ENCODE results near the gene RETN.

RETN gene

GRCh38 chr19:7669641-7670040 lies 792 bp downstream of the RETN start:
- Histone ChIP-seq H3K9ac (ENCODE audit: low read depth, low read length) (no peak overlapping the region), H3K4me3 (ENCODE audit: low read depth, low read length) (peak overlapping the region; percentile 85), H3K4me1 (ENCODE audit: control insufficient read depth, insufficient read depth, low read length) (peaks cover 2% of the 10 kb centered on the region), H3K27me3 (ENCODE audit: control insufficient read depth, insufficient read depth, low read length) (peaks cover 29% of the 10 kb centered on the region), H3K36me3 (ENCODE audit: control insufficient read depth, insufficient read depth, low read length) (no peaks in the 10 kb centered on the region), H3K9me3 (ENCODE audit: control insufficient read depth, insufficient read depth, low read length) (no peaks in the 10 kb centered on the region)

GRCh38 chr19:7670150-7670783 lies 1.4 kb downstream of the RETN start:
- Histone ChIP-seq H3K27me3 (ENCODE audit: control insufficient read depth, insufficient read depth, low read length) (peaks cover 29% of the 10 kb centered on the region), H3K4me3 (ENCODE audit: low read depth, low read length) (peak overlapping the region; percentile 85), H3K9ac (ENCODE audit: low read depth, low read length) (peak overlapping the region; percentile 70), H3K4me1 (ENCODE audit: control insufficient read depth, insufficient read depth, low read length) (peaks cover 2% of the 10 kb centered on the region), H3K36me3 (ENCODE audit: control insufficient read depth, insufficient read depth, low read length) (no peaks in the 10 kb centered on the region), H3K9me3 (ENCODE audit: control insufficient read depth, insufficient read depth, low read length) (no peaks in the 10 kb centered on the region)

GRCh38 chr19:7670790-7671189 lies 1.9 kb downstream of the RETN start:
- Histone ChIP-seq H3K4me3 (ENCODE audit: low read depth, low read length) (peak overlapping the region; percentile 85), H3K36me3 (ENCODE audit: control insufficient read depth, insufficient read depth, low read length) (no peaks in the 10 kb centered on the region), H3K9ac (ENCODE audit: low read depth, low read length) (peak overlapping the region; percentile 70), H3K9me3 (ENCODE audit: control insufficient read depth, insufficient read depth, low read length) (no peaks in the 10 kb centered on the region), H3K4me1 (ENCODE audit: control insufficient read depth, insufficient read depth, low read length) (peaks cover 2% of the 10 kb centered on the region), H3K27me3 (ENCODE audit: control insufficient read depth, insufficient read depth, low read length) (peaks cover 29% of the 10 kb centered on the region)

GRCh38 chr19:7672522-7672921 lies 3.7 kb downstream of the RETN start:
- H3K4me3 ChIP-seq (ENCODE audit: low read depth, low read length) = no peak overlapping the region
- H3K36me3 ChIP-seq (ENCODE audit: control insufficient read depth, insufficient read depth, low read length) = no peaks in the 10 kb centered on the region
- H3K9me3 ChIP-seq (ENCODE audit: control insufficient read depth, insufficient read depth, low read length) = no peaks in the 10 kb centered on the region
- no peak overlapping the region for H3K9ac ChIP-seq (ENCODE audit: low read depth, low read length)
- peaks cover 2% of the 10 kb centered on the region for H3K4me1 ChIP-seq (ENCODE audit: control insufficient read depth, insufficient read depth, low read length)
- peaks cover 34% of the 10 kb centered on the region for H3K27me3 ChIP-seq (ENCODE audit: control insufficient read depth, insufficient read depth, low read length)

- Histone ChIP-seq H3K36me3 (ENCODE audit: control insufficient read depth, insufficient read depth, low read length) (no peaks in the 10 kb centered on the region), H3K9ac (ENCODE audit: low read depth, low read length) (no peak overlapping the region), H3K27me3 (ENCODE audit: control insufficient read depth, insufficient read depth, low read length) (peaks cover 29% of the 10 kb centered on the region), H3K4me1 (ENCODE audit: control insufficient read depth, insufficient read depth, low read length) (peaks cover 2% of the 10 kb centered on the region), H3K9me3 (ENCODE audit: control insufficient read depth, insufficient read depth, low read length) (no peaks in the 10 kb centered on the region), H3K4me3 (ENCODE audit: low read depth, low read length) (peak overlapping the region; percentile 36)
Observed at GRCh38 chr19:7674010-7675005, 5.5 kb downstream of the RETN start.

- Histone ChIP-seq H3K9ac (ENCODE audit: low read depth, low read length) (no peak overlapping the region), H3K27me3 (ENCODE audit: control insufficient read depth, insufficient read depth, low read length) (peaks cover 19% of the 10 kb centered on the region), H3K4me1 (ENCODE audit: control insufficient read depth, insufficient read depth, low read length) (no peaks in the 10 kb centered on the region), H3K36me3 (ENCODE audit: control insufficient read depth, insufficient read depth, low read length) (no peaks in the 10 kb centered on the region), H3K9me3 (ENCODE audit: control insufficient read depth, insufficient read depth, low read length) (no peaks in the 10 kb centered on the region), H3K4me3 (ENCODE audit: low read depth, low read length) (no peak overlapping the region)
Observed at GRCh38 chr19:7676376-7676775, 7.5 kb downstream of the RETN start.

GRCh38 chr19:7676854-7677253 lies 8.0 kb downstream of the RETN start, which contains the start of gene MCEMP1:
Gene MCEMP1 (plus strand): TSS chr19:7677090. CDS start chr19:7677121, 31 bp downstream.
- Histone ChIP-seq H3K36me3 (ENCODE audit: control insufficient read depth, insufficient read depth, low read length) (no peaks in the 10 kb centered on the region), H3K27me3 (ENCODE audit: control insufficient read depth, insufficient read depth, low read length) (peaks cover 15% of the 10 kb centered on the region), H3K9ac (ENCODE audit: low read depth, low read length) (no peak within 1 kb of the TSS), H3K4me1 (ENCODE audit: control insufficient read depth, insufficient read depth, low read length) (peaks cover 1% of the 10 kb centered on the region), H3K4me3 (ENCODE audit: low read depth, low read length) (no peak within 1 kb of the TSS), H3K9me3 (ENCODE audit: control insufficient read depth, insufficient read depth, low read length) (no peaks in the 10 kb centered on the region)

- no peak overlapping the region for H3K4me3 ChIP-seq (ENCODE audit: low read depth, low read length)
Observed at GRCh38 chr19:7677669-7678311, 8.9 kb downstream of the RETN start.

GRCh38 chr19:7678971-7679751 lies 10.3 kb downstream of the RETN start:
- H3K4me1 ChIP-seq (ENCODE audit: control insufficient read depth, insufficient read depth, low read length) = peaks cover 2% of the 10 kb centered on the region
- peaks cover 12% of the 10 kb centered on the region for H3K36me3 ChIP-seq (ENCODE audit: control insufficient read depth, insufficient read depth, low read length)
- no peaks in the 10 kb centered on the region for H3K9me3 ChIP-seq (ENCODE audit: control insufficient read depth, insufficient read depth, low read length)
- H3K9ac ChIP-seq (ENCODE audit: low read depth, low read length) = no peak overlapping the region
- H3K4me3 ChIP-seq (ENCODE audit: low read depth, low read length) = no peak overlapping the region
- peaks cover 8% of the 10 kb centered on the region for H3K27me3 ChIP-seq (ENCODE audit: control insufficient read depth, insufficient read depth, low read length)

More at GRCh38 chr19:7677669-7678311, 8.9 kb downstream of the RETN start:
- Histone ChIP-seq H3K27me3 (ENCODE audit: control insufficient read depth, insufficient read depth, low read length) (peaks cover 12% of the 10 kb centered on the region), H3K9ac (ENCODE audit: low read depth, low read length) (no peak overlapping the region), H3K4me1 (ENCODE audit: control insufficient read depth, insufficient read depth, low read length) (peaks cover 2% of the 10 kb centered on the region), H3K36me3 (ENCODE audit: control insufficient read depth, insufficient read depth, low read length) (peaks cover 5% of the 10 kb centered on the region), H3K9me3 (ENCODE audit: control insufficient read depth, insufficient read depth, low read length) (no peaks in the 10 kb centered on the region)

- Histone ChIP-seq H3K9me3 (ENCODE audit: control insufficient read depth, insufficient read depth, low read length) (no peaks in the 10 kb centered on the region), H3K36me3 (ENCODE audit: control insufficient read depth, insufficient read depth, low read length) (peaks cover 12% of the 10 kb centered on the region), H3K4me3 (ENCODE audit: low read depth, low read length) (peak overlapping the region; percentile 82), H3K9ac (ENCODE audit: low read depth, low read length) (no peak overlapping the region), H3K4me1 (ENCODE audit: control insufficient read depth, insufficient read depth, low read length) (peaks cover 2% of the 10 kb centered on the region), H3K27me3 (ENCODE audit: control insufficient read depth, insufficient read depth, low read length) (peaks cover 8% of the 10 kb centered on the region)
Observed at GRCh38 chr19:7679771-7680605, 11.1 kb downstream of the RETN start.

Measured in iPS-15b (cell line).